K562 (cell line): ENCODE measurements around the gene LGR6. TPM values are rescaled to one million over a fixed set of nuclear protein-coding genes. Genes with fewer than 3 reads are reported as not detected.
A peak's percentile ranks its signal among the peaks of the same experiment; 100 is the strongest.

Experiments used
- ARID1B ChIP-seq: fragments of 450-650 bp; IDR thresholded peaks from 2 replicates; pipeline ENCODE4 v1.6.1; 2016; ENCODE audit warnings: antibody characterized with exemption, mild to moderate bottlenecking, inconsistent platforms
- CC2D1A ChIP-seq: fragments of 450-650 bp; IDR thresholded peaks from 2 replicates; pipeline ENCODE4 v1.6.1; 2017; ENCODE audit warnings: mild to moderate bottlenecking
- CCNT2 ChIP-seq: IDR thresholded peaks from 2 replicates; pipeline ENCODE4 v1.6.1; 2011; ENCODE audit warnings: borderline replicate concordance, low read depth, mild to moderate bottlenecking, moderate library complexity, mixed read lengths, low read length; ENCODE audit not compliant: insufficient read length; ENCODE audit errors: extremely low read depth
- CEBPB ChIP-seq: fragments of 450-650 bp; IDR thresholded peaks from 2 replicates; pipeline ENCODE4 v1.6.1; 2016; ENCODE audit warnings: missing genetic modification characterization, missing compliant biosample characterization
- CREM ChIP-seq: IDR thresholded peaks from 2 replicates; pipeline ENCODE4 v1.6.1; 2014; ENCODE audit warnings: antibody characterized with exemption, low read depth
- EZH2 ChIP-seq: IDR thresholded peaks from 2 replicates; pipeline ENCODE4 v1.6.1; 2012; ENCODE audit warnings: low read depth, mild to moderate bottlenecking, inconsistent platforms, low read length, borderline replicate concordance
- MEIS2 ChIP-seq: fragments of 450-650 bp; IDR thresholded peaks from 2 replicates; pipeline ENCODE4 v1.6.1; 2014; ENCODE audit warnings: mild to moderate bottlenecking; ENCODE audit not compliant: partially characterized antibody
- NEUROD1 ChIP-seq: fragments of 150-350 bp; IDR thresholded peaks from 2 replicates; pipeline ENCODE4 v1.6.1; 2014; ENCODE audit warnings: borderline replicate concordance, low read length, low read depth; ENCODE audit not compliant: partially characterized antibody
- NFXL1 ChIP-seq: fragments of 450-650 bp; formaldehyde crosslinking; IDR thresholded peaks from 2 replicates; pipeline ENCODE4 v1.4.0; 2021; ENCODE audit warnings: mild to moderate bottlenecking
- POLR2AphosphoS5 ChIP-seq: IDR thresholded peaks from 2 replicates; pipeline ENCODE4 v1.6.1; 2011; ENCODE audit warnings: mild to moderate bottlenecking, low read depth, low read length, moderate library complexity; ENCODE audit not compliant: control insufficient read depth, insufficient read depth
- SMAD4 ChIP-seq: fragments of 250-450 bp; sonication (Bioruptor Pico); conservative IDR thresholded peaks from 2 replicates; pipeline ENCODE4 v1.8.0; 2021; ENCODE audit warnings: inconsistent platforms, mild to moderate bottlenecking, moderate library complexity
- TARDBP ChIP-seq: fragments of 450-650 bp; IDR thresholded peaks from 2 replicates; pipeline ENCODE4 v1.6.1; 2016
- TOE1 ChIP-seq, 2 experiments: fragments of 450-650 bp in 1 of 2; sonication (generic) in 1 of 2; formaldehyde crosslinking in 1 of 2; IDR thresholded peaks; 2 replicates each; pipeline versions ENCODE4 v1.7.1 to v1.8.0; 2016 to 2022; ENCODE audit warnings: borderline replicate concordance in 2 of 2, mild to moderate bottlenecking in 2 of 2, antibody characterized with exemption in 1 of 2, inconsistent platforms in 1 of 2, low read depth in 1 of 2, missing genetic modification reagents in 1 of 2, moderate library complexity in 1 of 2
- WHSC1 ChIP-seq: IDR thresholded peaks from one replicate; pipeline ENCODE4 v1.6.1; 2012; ENCODE audit warnings: low read length, control low read depth, inconsistent platforms
- XRCC4 ChIP-seq: IDR thresholded peaks from one replicate; pipeline ENCODE4 v1.6.1; 2011; ENCODE audit not compliant: insufficient read depth, insufficient read length; ENCODE audit errors: extremely low read depth
- YY1 ChIP-seq, 3 experiments: IDR thresholded peaks; 2 replicates each; pipeline ENCODE4 v1.6.1; 2011; ENCODE audit warnings: low read length in 2 of 3, mild to moderate bottlenecking in 2 of 3, moderate library complexity in 2 of 3, borderline replicate concordance in 1 of 3, control low read depth in 1 of 3, low read depth in 1 of 3; ENCODE audit not compliant: insufficient read depth in 3 of 3, insufficient replicate concordance in 2 of 3, control insufficient read depth in 1 of 3, insufficient read length in 1 of 3; ENCODE audit errors: extremely low read depth in 1 of 3
- ZBTB8A ChIP-seq: fragments of 450-650 bp; IDR thresholded peaks from 2 replicates; pipeline ENCODE4 v1.6.1; 2018; ENCODE audit warnings: mild to moderate bottlenecking, moderate library complexity; ENCODE audit not compliant: partially characterized antibody
- ZNF316 ChIP-seq: fragments of 450-650 bp; IDR thresholded peaks from 2 replicates; pipeline ENCODE4 v1.6.1; 2016
- ZNF436 ChIP-seq: fragments of 250-450, 450-650 bp; sonication (Bioruptor Pico); formaldehyde crosslinking; IDR thresholded peaks from 2 replicates; pipeline ENCODE4 v1.7.0; 2020; ENCODE audit warnings: mild to moderate bottlenecking
- ZNF75A ChIP-seq: fragments of 450-650 bp; formaldehyde crosslinking; IDR thresholded peaks from 2 replicates; pipeline ENCODE4 v1.4.0; 2020; ENCODE audit warnings: mild to moderate bottlenecking
- ZNF778 ChIP-seq: fragments of 450-650 bp; formaldehyde crosslinking; IDR thresholded peaks from 2 replicates; pipeline ENCODE4 v1.4.0; 2020; ENCODE audit warnings: mild to moderate bottlenecking, moderate library complexity
- polyA plus RNA-seq, 8 experiments: library from polyadenylated mRNA; depleted of rRNA in 4 of 8; stranded (reverse) in 5 of 8; unstranded in 3 of 8; fragments of >200 nt; fragmentation: Nextera tagmentation in 2 of 8; fragmentation: Illumina TruSeq in 1 of 8; extraction: Ambion mirVana in 2 of 8; extraction: Trizol in 1 of 8; gene quantifications; 2 replicates each; pipeline versions ENCODE4 v1.2.1 to v1.2.3, GENCODE V29; 2011 to 2014; ENCODE audit warnings: inconsistent platforms in 1 of 8, missing spikeins in 1 of 8
- total RNA-seq, 7 experiments: library from RNA; depleted of rRNA in 6 of 7; stranded (reverse); fragments of >200 nt in 6 of 7; fragmentation: Illumina TruSeq in 2 of 7; extraction: Trizol in 2 of 7; gene quantifications; 2 replicates each; pipeline versions ENCODE4 v1.2.1 to v1.2.3, GENCODE V29; 2011 to 2021; ENCODE audit warnings: low replicate concordance in 1 of 7
- TF ChIP-seq, protein P1 (sequence below): fragments of 200-800 bp; sonication (Bioruptor generic); IDR thresholded peaks from 2 replicates; pipeline ENCODE4 v1.6.1; 2017; ENCODE audit warnings: missing genetic modification characterization, missing compliant biosample characterization
- TF ChIP-seq, protein P2 (sequence below): fragments of 250-450 bp; sonication (Bioruptor Pico); IDR thresholded peaks from 2 replicates; pipeline ENCODE4 v1.4.0; 2020; ENCODE audit warnings: borderline replicate concordance

LGR6 gene
- total and polyA plus RNA-seq, 9 of the 15 experiments (the other 6 are each of a cell fraction or from before 2014, with no cell fraction given), result 0.01 to 0.54 (median 0.17) TPM; not detected in 1

DNA sequence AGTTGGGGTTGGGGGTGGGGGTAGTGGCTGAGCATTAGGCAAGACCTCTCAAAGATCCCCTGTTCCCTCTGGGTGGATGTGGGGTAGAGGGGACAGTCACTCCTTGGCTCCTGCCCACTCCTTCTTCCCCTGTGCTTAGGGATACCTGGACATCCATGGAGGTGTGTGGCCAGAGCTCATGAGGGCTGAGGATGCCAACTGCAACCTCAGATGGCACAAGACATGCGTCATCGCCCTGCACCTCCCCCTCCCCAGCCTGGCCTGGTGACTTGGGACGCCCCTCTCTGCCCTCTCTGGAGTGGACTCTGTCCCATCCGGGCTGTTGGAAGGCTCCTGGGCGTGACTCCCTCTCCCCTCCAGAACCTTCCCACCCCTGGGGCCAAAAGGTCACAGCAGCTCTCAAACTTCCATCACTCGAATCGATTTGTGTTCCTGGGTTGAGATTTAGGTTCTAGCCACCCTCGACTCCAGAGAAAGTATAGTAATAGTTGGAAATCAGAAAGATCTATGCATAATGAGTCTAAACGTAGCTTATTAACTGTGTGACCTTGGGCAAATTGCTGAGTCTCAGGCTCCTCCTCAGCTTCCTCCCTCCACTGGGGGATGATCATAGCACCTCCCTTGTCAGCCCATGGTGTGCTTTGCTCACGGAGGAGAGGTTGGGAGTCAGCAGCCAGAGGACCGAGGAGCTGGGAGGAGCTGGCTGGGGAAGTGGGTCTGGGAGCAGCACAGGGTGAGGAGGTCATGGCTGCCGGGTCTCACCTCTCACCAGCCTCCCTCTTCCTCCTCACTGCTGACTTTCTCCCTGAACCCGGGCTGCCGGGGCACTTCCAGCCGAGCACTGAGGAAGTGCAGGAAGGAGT, 30.9 kb upstream of the LGR6 start (continued):
- TF ChIP-seq POLR2AphosphoS5, result peak; percentile 21; the same call in 1 of the 2 replicates
- peak; percentile 26 for TF ChIP-seq MEIS2
- no peak for TF ChIP-seq CCNT2
- TF ChIP-seq ZNF316, result peak; percentile 85
- TF ChIP-seq NFXL1 (CRISPR knock-in tag), result no peak
- no peak for TF ChIP-seq NEUROD1
- no peak for TF ChIP-seq TARDBP
- TF ChIP-seq ZNF778, result no peak
- TF ChIP-seq CC2D1A, result 0 out of 2 replicates have a peak, but pooled peaks have one; percentile 10
- no peak for TF ChIP-seq EZH2
- TF ChIP-seq WHSC1, result no peak
- TF ChIP-seq ZNF436 (CRISPR knock-in tag), result no peak
- TF ChIP-seq ARID1B, result no peak
- no peak for TF ChIP-seq ZBTB8A
- peak in 1 of 3 experiments; percentile 56 for TF ChIP-seq YY1 (IDR thresholded peaks at IDR 0.05; ENCODE audit: borderline replicate concordance in 1 of 3, control insufficient read depth in 1 of 3, extremely low read depth in 1 of 3, insufficient read depth in 3 of 3, insufficient read length in 1 of 3, insufficient replicate concordance in 2 of 3, low read depth in 1 of 3, low read length in 2 of 3)
- TF ChIP-seq, protein P1, sequence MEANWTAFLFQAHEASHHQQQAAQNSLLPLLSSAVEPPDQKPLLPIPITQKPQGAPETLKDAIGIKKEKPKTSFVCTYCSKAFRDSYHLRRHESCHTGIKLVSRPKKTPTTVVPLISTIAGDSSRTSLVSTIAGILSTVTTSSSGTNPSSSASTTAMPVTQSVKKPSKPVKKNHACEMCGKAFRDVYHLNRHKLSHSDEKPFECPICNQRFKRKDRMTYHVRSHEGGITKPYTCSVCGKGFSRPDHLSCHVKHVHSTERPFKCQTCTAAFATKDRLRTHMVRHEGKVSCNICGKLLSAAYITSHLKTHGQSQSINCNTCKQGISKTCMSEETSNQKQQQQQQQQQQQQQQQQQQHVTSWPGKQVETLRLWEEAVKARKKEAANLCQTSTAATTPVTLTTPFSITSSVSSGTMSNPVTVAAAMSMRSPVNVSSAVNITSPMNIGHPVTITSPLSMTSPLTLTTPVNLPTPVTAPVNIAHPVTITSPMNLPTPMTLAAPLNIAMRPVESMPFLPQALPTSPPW (CRISPR knock-in tag), result no peak; the same call in 1 of the 2 replicates
- TF ChIP-seq, protein P2, sequence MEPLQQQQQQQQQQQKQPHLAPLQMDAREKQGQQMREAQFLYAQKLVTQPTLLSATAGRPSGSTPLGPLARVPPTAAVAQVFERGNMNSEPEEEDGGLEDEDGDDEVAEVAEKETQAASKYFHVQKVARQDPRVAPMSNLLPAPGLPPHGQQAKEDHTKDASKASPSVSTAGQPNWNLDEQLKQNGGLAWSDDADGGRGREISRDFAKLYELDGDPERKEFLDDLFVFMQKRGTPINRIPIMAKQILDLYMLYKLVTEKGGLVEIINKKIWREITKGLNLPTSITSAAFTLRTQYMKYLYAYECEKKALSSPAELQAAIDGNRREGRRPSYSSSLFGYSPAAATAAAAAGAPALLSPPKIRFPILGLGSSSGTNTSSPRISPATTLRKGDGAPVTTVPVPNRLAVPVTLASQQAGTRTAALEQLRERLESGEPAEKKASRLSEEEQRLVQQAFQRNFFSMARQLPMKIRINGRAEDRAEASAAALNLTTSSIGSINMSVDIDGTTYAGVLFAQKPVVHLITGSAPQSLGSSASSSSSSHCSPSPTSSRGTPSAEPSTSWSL (CRISPR knock-in tag), result no peak
- peak; percentile 60 for TF ChIP-seq CREM
- no peak for TF ChIP-seq ZNF75A
- peak; percentile 16; the same call in 1 of the 2 replicates for TF ChIP-seq TOE1 (IDR thresholded peaks at IDR 0.05; ENCODE audit: borderline replicate concordance)
- TF ChIP-seq TOE1 (CRISPR knock-in tag; IDR thresholded peaks at IDR 0.05; ENCODE audit: borderline replicate concordance, low read depth), result no peak
- no peak for TF ChIP-seq XRCC4
- TF ChIP-seq CEBPB (tag), result peak; percentile 85
- peak; percentile 24; the same call in 1 of the 2 replicates for TF ChIP-seq SMAD4 (CRISPR knock-in tag)
